ENCODE results near the gene EGFLAM.
"Not testable (repeated sequence)": the region's sequence is repeated elsewhere in the genome, so short reads cannot be mapped to it uniquely, and the experiment has no call there.

Gene EGFLAM

GRCh38 chr5:38380537-38380936 lies 122.2 kb downstream of the EGFLAM start:
- DNase-seq: no peak

- DNase-seq: no peak
Measured at GRCh38 chr5:38381361-38381760, 123.0 kb downstream of the EGFLAM start.

GRCh38 chr5:38382898-38383297 lies 124.5 kb downstream of the EGFLAM start:
- DNase-seq: peak; percentile 25

- no peak for DNase-seq
Measured at GRCh38 chr5:38383701-38384100, 125.3 kb downstream of the EGFLAM start.

GRCh38 chr5:38384396-38384795 lies 126.0 kb downstream of the EGFLAM start:
- DNase-seq: no peak

GRCh38 chr5:38387161-38387560 lies 128.8 kb downstream of the EGFLAM start:
- no peak for DNase-seq

- DNase-seq: no peak
Measured at GRCh38 chr5:38393636-38394035, 135.3 kb downstream of the EGFLAM start.

- DNase-seq: no peak
Measured at GRCh38 chr5:38396766-38397165, 138.4 kb downstream of the EGFLAM start.

- DNase-seq: no peak
Measured at GRCh38 chr5:38400365-38400764, 142.0 kb downstream of the EGFLAM start.

GRCh38 chr5:38401145-38401544 lies 142.8 kb downstream of the EGFLAM start:
- no peak for DNase-seq

- no peak for DNase-seq
Measured at GRCh38 chr5:38403406-38403805, 145.0 kb downstream of the EGFLAM start.

- DNase-seq: no peak
Measured at GRCh38 chr5:38403877-38404635, 145.7 kb downstream of the EGFLAM start.

- DNase-seq: no peak
Measured at GRCh38 chr5:38404667-38405276, 146.4 kb downstream of the EGFLAM start.

- DNase-seq: no peak
Measured at GRCh38 chr5:38408446-38409198, 150.3 kb downstream of the EGFLAM start.

- no peak for DNase-seq
Measured at GRCh38 chr5:38410304-38410990, 152.1 kb downstream of the EGFLAM start.

GRCh38 chr5:38413696-38414095 lies 155.3 kb downstream of the EGFLAM start:
- DNase-seq: no peak

- no peak for DNase-seq
Measured at GRCh38 chr5:38414348-38414747, 156.0 kb downstream of the EGFLAM start.

GRCh38 chr5:38415772-38416171 lies 157.4 kb downstream of the EGFLAM start:
- DNase-seq: not testable (repeated sequence)

GRCh38 chr5:38417658-38418017 lies 159.3 kb downstream of the EGFLAM start:
- no peak for DNase-seq

GRCh38 chr5:38420246-38420645 lies 161.9 kb downstream of the EGFLAM start:
- DNase-seq: no peak

GRCh38 chr5:38420691-38421390 lies 162.5 kb downstream of the EGFLAM start:
- DNase-seq: no peak

- DNase-seq: no peak
Measured at GRCh38 chr5:38422622-38423021, 164.3 kb downstream of the EGFLAM start.

All from activated naive CD4-positive, alpha-beta T cell treated with anti-CD3 and anti-CD28 coated beads, Interleukin-2, amount 50 U/mL, for 16 hours (primary cell).